ENCODE measurements around the gene PCGF2.
A peak's percentile ranks its signal among the peaks of the same experiment; 100 is the strongest.

The PCGF2 gene

GRCh38 chr17:38716368-38717005 is 31.6 kb downstream of the PCGF2 start:
- DNase-seq: no peak

GRCh38 chr17:38715216-38715943 is 32.8 kb downstream of the PCGF2 start:
- no peak for DNase-seq

- no peak for DNase-seq
These were observed 34.6 kb downstream of the PCGF2 start for GRCh38 chr17:38713456-38714075.

- no peak for DNase-seq
These were observed 35.5 kb downstream of the PCGF2 start for GRCh38 chr17:38712593-38712992.

GRCh38 chr17:38711792-38712571 is 36.2 kb downstream of the PCGF2 start:
- no peak for DNase-seq

GRCh38 chr17:38710985-38711384 is 37.2 kb downstream of the PCGF2 start:
- DNase-seq: no peak

GRCh38 chr17:38710604-38710962 is 37.6 kb downstream of the PCGF2 start:
- DNase-seq: no peak

GRCh38 chr17:38709864-38710603 is 38.1 kb downstream of the PCGF2 start:
- DNase-seq: no peak

GRCh38 chr17:38709104-38709820 is 38.9 kb downstream of the PCGF2 start:
- DNase-seq: no peak

- DNase-seq: no peak
These were observed 40.3 kb downstream of the PCGF2 start for GRCh38 chr17:38707678-38708351.

- DNase-seq: no peak
These were observed 41.5 kb downstream of the PCGF2 start for GRCh38 chr17:38706505-38707216.

GRCh38 chr17:38705803-38706504 is 42.2 kb downstream of the PCGF2 start:
- no peak for DNase-seq

- no peak for DNase-seq
These were observed 42.7 kb downstream of the PCGF2 start for GRCh38 chr17:38705523-38705802.

- peak; percentile 77 for DNase-seq
These were observed 43.3 kb downstream of the PCGF2 start, which contains the start of gene MLLT6 for GRCh38 chr17:38704606-38705522. TSS of gene MLLT6 (plus strand) at chr17:38705273. CDS start at chr17:38705633, 360 bp downstream.

- peak; percentile 47 for DNase-seq
These were observed 44.2 kb downstream of the PCGF2 start for GRCh38 chr17:38703742-38704605.

GRCh38 chr17:38702916-38703741 is 45.0 kb downstream of the PCGF2 start:
- no peak for DNase-seq

Measured in activated gamma-delta T cell (primary cell).